ENCODE measurements around the gene CALHM4.

GRCh38 chr6:116550796-116551195 is 2.8 kb upstream of the CALHM4 start:
- TF ChIP-seq CTCF (IDR thresholded peaks at IDR 0.05) (no peak), POLR2A (IDR thresholded peaks at IDR 0.05) (no peak)
